Measurements from ENCODE around the gene HTRA1. TPM values are rescaled to one million over a fixed set of nuclear protein-coding genes. Genes with fewer than 3 reads are reported as not detected.

HTRA1 gene
- total RNA-seq = 58.5 TPM

- DNase-seq = peak; percentile 71
These were observed at the start of gene HTRA1 for GRCh38 chr10:122461367-122461728. Gene HTRA1 (plus strand): TSS chr10:122461553. CDS start chr10:122461653, 100 bp downstream.

GRCh38 chr10:122413327-122413726, 48.0 kb upstream of the HTRA1 start:
- no peak for DNase-seq

GRCh38 chr10:122417667-122418066, 43.7 kb upstream of the HTRA1 start:
- no peak for DNase-seq

- DNase-seq = no peak
These were observed 42.3 kb upstream of the HTRA1 start for GRCh38 chr10:122419016-122419415.

- peak; percentile 21 for DNase-seq
These were observed 41.3 kb upstream of the HTRA1 start for GRCh38 chr10:122419876-122420623.

GRCh38 chr10:122420624-122421007, 40.7 kb upstream of the HTRA1 start:
- DNase-seq = no peak

GRCh38 chr10:122421054-122421625, 40.2 kb upstream of the HTRA1 start:
- DNase-seq = no peak

GRCh38 chr10:122421742-122422141, 39.6 kb upstream of the HTRA1 start:
- no peak for DNase-seq

GRCh38 chr10:122422266-122422989, 38.9 kb upstream of the HTRA1 start:
- DNase-seq = no peak

GRCh38 chr10:122424059-122424458, 37.3 kb upstream of the HTRA1 start:
- no peak for DNase-seq

- DNase-seq = no peak
These were observed 34.5 kb upstream of the HTRA1 start for GRCh38 chr10:122426829-122427228.

GRCh38 chr10:122427280-122427679, 34.1 kb upstream of the HTRA1 start:
- no peak for DNase-seq

- no peak for DNase-seq
These were observed 26.0 kb upstream of the HTRA1 start for GRCh38 chr10:122435212-122435827.

- DNase-seq = no peak
These were observed 19.4 kb upstream of the HTRA1 start for GRCh38 chr10:122441961-122442360.

- no peak for DNase-seq
These were observed 15.9 kb upstream of the HTRA1 start for GRCh38 chr10:122445469-122445868.

- DNase-seq = no peak
These were observed 15.4 kb upstream of the HTRA1 start for GRCh38 chr10:122445904-122446303.

GRCh38 chr10:122446668-122447423, 14.5 kb upstream of the HTRA1 start:
- DNase-seq = no peak

- no peak for DNase-seq
These were observed 12.8 kb upstream of the HTRA1 start for GRCh38 chr10:122448600-122448999.

GRCh38 chr10:122449153-122449552, 12.2 kb upstream of the HTRA1 start:
- no peak for DNase-seq

- no peak for DNase-seq
These were observed 10.9 kb upstream of the HTRA1 start for GRCh38 chr10:122450353-122450990.

GRCh38 chr10:122454071-122454470, 7.3 kb upstream of the HTRA1 start:
- DNase-seq = no peak

- no peak for DNase-seq
These were observed 6.7 kb upstream of the HTRA1 start, which contains the start of gene ARMS2 for GRCh38 chr10:122454603-122455080. Gene ARMS2 (plus strand): TSS chr10:122454653. CDS start chr10:122454728, 75 bp downstream.
